Subcutaneous adipose tissue (tissue), 4 donors: ENCODE results near the gene GGT1. TPM values are rescaled to one million over a fixed set of nuclear protein-coding genes. Genes with fewer than 3 reads are reported as not detected.

Experiments
- CTCF ChIP-seq: fragments of 450-650 bp; IDR thresholded peaks from one replicate; pipeline ENCODE4 v1.5.1; 2016; ENCODE audit warnings: low read depth, mild to moderate bottlenecking, control low read depth, antibody characterized with exemption, moderate library complexity
- total RNA-seq, 4 donors: library from RNA; depleted of rRNA; stranded (reverse); fragments of >200 nt; gene quantifications; one replicate each; pipeline ENCODE4 v1.1.0, GENCODE V29; 2016

Gene GGT1
- total RNA-seq, 4 donors from 2014 or later, result 0.98 to 9.6 (median 3.7) TPM

GRCh38 chr22:24595863-24596262, 7.1 kb upstream of the GGT1 start:
- TF ChIP-seq CTCF, result no peak

GRCh38 chr22:24599514-24599913, 3.5 kb upstream of the GGT1 start:
- no peak for TF ChIP-seq CTCF

GRCh38 chr22:24601217-24602104, 1.5 kb upstream of the GGT1 start:
- TF ChIP-seq CTCF, result no peak

Other genes with a start within 250 kb of the GGT1 start
- gene ADORA2A, start 175.6 kb upstream of the GGT1 start, total RNA-seq, result 1 to 10 TPM in 3 of 4 donors, under 1 TPM in 1; 0.88 to 4.7 (median 2.2) TPM
- under 1 TPM in 2 of 4 donors, not detected in 2; 0.44 to 0.57 TPM for gene UPB1, start 107.9 kb upstream of the GGT1 start, total RNA-seq
- gene GUCD1, start 48.1 kb upstream of the GGT1 start, total RNA-seq, result 100 to 1,000 TPM in 3 of 4 donors, 10 to 100 TPM in 1; 92.8 to 262 (median 144) TPM
- 100 to 1,000 TPM in 3 of 4 donors, 10 to 100 TPM in 1; 82.4 to 154 (median 104) TPM for gene SNRPD3, start 47.2 kb upstream of the GGT1 start, total RNA-seq
- gene LRRC75B, start 10.1 kb upstream of the GGT1 start, total RNA-seq, result 1 to 10 TPM; 2.4 to 9.0 (median 6.9) TPM
- gene PIWIL3, start 171.5 kb downstream of the GGT1 start, total RNA-seq, result not detected
- under 1 TPM in 3 of 4 donors, not detected in 1; under 0.01 to 0.57 (median under 0.01) TPM for gene SGSM1, start 203.0 kb downstream of the GGT1 start, total RNA-seq